GM23248 (cell line): ENCODE measurements around the gene ARL16. TPM values are rescaled to one million over a fixed set of nuclear protein-coding genes. Genes with fewer than 3 reads are reported as not detected.
A peak's percentile ranks its signal among the peaks of the same experiment; 100 is the strongest.

Experiments
- DNase-seq: peaks from one replicate; pipeline ENCODE4 v3.0.0-alpha.2; 2015
- H2AFZ ChIP-seq: fragments of 200-600 bp; sonication (generic); 2 replicates; pipeline ENCODE4 v1.6.1; 2016; ENCODE audit warnings: antibody characterized with exemption
- H3F3A ChIP-seq: fragments of 200-600 bp; sonication (generic); 2 replicates; pipeline ENCODE4 v1.6.1; 2016; ENCODE audit warnings: mild to moderate bottlenecking, antibody characterized with exemption, mixed run types; ENCODE audit not compliant: insufficient read depth
- H3K27ac ChIP-seq: fragments of 200-600 bp; sonication (generic); 2 replicates; pipeline ENCODE4 v1.5.1; 2016; ENCODE audit warnings: mild to moderate bottlenecking
- H3K27me3 ChIP-seq: fragments of 200-600 bp; sonication (generic); replicated peaks from 2 replicates; pipeline ENCODE4 v1.6.1; 2016; ENCODE audit warnings: mild to moderate bottlenecking; ENCODE audit not compliant: insufficient read depth
- H3K36me3 ChIP-seq: fragments of 200-600 bp; sonication (generic); 2 replicates; pipeline ENCODE4 v1.6.1; 2016; ENCODE audit warnings: low read depth, mild to moderate bottlenecking
- H3K4me1 ChIP-seq: fragments of 200-600 bp; sonication (generic); 2 replicates; pipeline ENCODE4 v1.6.1; 2016; ENCODE audit warnings: mild to moderate bottlenecking; ENCODE audit not compliant: insufficient read depth
- H3K4me2 ChIP-seq: fragments of 200-600 bp; sonication (generic); one replicate; pipeline ENCODE4 v1.6.1; 2016; ENCODE audit warnings: mild to moderate bottlenecking; ENCODE audit not compliant: unreplicated experiment
- H3K4me3 ChIP-seq: fragments of 200-600 bp; sonication (generic); 2 replicates; pipeline ENCODE4 v1.5.1; 2016; ENCODE audit warnings: mild to moderate bottlenecking
- H3K79me2 ChIP-seq: fragments of 200-600 bp; sonication (generic); 2 replicates; pipeline ENCODE4 v1.6.1; 2016; ENCODE audit warnings: mild to moderate bottlenecking; ENCODE audit not compliant: insufficient read depth
- H3K9ac ChIP-seq: fragments of 200-600 bp; sonication (generic); 2 replicates; pipeline ENCODE4 v1.6.1; 2016; ENCODE audit warnings: mild to moderate bottlenecking
- H3K9me2 ChIP-seq: fragments of 200-600 bp; sonication (generic); 2 replicates; pipeline ENCODE4 v1.6.1; 2016; ENCODE audit warnings: mixed run types, mild to moderate bottlenecking, moderate library complexity; ENCODE audit not compliant: insufficient read depth
- H3K9me3 ChIP-seq: fragments of 200-600 bp; sonication (generic); one replicate; pipeline ENCODE4 v1.6.1; 2017; ENCODE audit warnings: low read depth
- H4K20me1 ChIP-seq: fragments of 200-600 bp; sonication (generic); 2 replicates; pipeline ENCODE4 v1.6.0; 2016; ENCODE audit not compliant: insufficient read depth
- EZH2 ChIP-seq: fragments of 200-600 bp; sonication (generic); IDR thresholded peaks from 2 replicates; pipeline ENCODE4 v1.6.1; 2018; ENCODE audit warnings: antibody characterized with exemption, mild to moderate bottlenecking; ENCODE audit not compliant: insufficient read depth, poor library complexity, severe bottlenecking
- EZH2phosphoT487 ChIP-seq: fragments of 200-600 bp; sonication (generic); IDR thresholded peaks from 2 replicates; pipeline ENCODE4 v1.6.1; 2018; ENCODE audit warnings: antibody characterized with exemption, moderate library complexity, mild to moderate bottlenecking, low read depth; ENCODE audit not compliant: insufficient read depth
- WGBS, 2 experiments: methylation state at CpG; one replicate each; pipeline ENCODE4 v1.1.6; 2015 to 2017; ENCODE audit warnings: low lambda C conversion rate in 2 of 2, low coverage in 1 of 2; ENCODE audit errors: missing lambda C conversion rate in 2 of 2; 5-methylcytosine and 5-hydroxymethylcytosine counted together
- in situ Hi-C: fragments of 300-500 bp; cut with MboI; formaldehyde crosslinking; loops from 2 replicates; pipeline ENCODE4 v1.15.0; 2020
- polyA plus RNA-seq: library from polyadenylated mRNA; unstranded; fragments of >200 nt; fragmentation: Nextera tagmentation; extraction: Ambion mirVana; gene quantifications from 2 replicates; pipeline ENCODE4 v1.2.1, GENCODE V29; 2016
- total RNA-seq: library from RNA; depleted of rRNA; stranded (reverse); fragments of >200 nt; shearing (Covaris generic); gene quantifications from 2 replicates; pipeline ENCODE4 v1.2.3, GENCODE V29; 2014

ARL16 gene
- total and polyA plus RNA-seq, 2 experiments from 2014 or later, result 45.6 to 70.8 TPM

DNA sequence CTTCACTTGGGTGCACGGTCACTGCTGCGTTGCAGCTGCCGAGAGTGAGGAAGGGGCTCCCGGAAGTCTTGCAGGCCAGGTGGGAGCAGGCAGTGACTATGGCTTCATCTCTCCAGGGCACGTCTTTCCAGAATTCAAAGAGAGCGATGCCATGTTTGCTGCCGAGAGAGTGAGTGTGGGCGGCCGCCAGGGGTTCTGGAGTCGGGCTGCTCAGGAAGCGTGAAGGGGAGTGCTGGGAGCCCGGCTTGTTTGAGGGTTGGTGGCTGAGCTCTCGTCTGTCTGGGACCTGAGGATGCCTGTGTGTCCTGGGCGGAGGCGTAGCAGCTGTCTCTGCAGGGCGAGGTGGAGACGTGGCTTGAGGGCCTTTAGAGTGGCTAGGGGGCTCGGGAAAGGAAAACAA is 6.5 kb upstream of the ARL16 start:
- H2AFZ ChIP-seq, result no peak overlapping the region
- H3K4me1 ChIP-seq, result peaks cover 8% of the 10 kb centered on the region
- H3K4me2 ChIP-seq, result no peak overlapping the region
- H3K9ac ChIP-seq, result no peak overlapping the region
- H3F3A ChIP-seq, result no peaks in the 10 kb centered on the region
- H3K36me3 ChIP-seq, result peaks cover 38% of the 10 kb centered on the region
- DNase-seq, result no peak
- 94 to 95% methylated on average over 18 of the region's 18 CpGs for WGBS, 2 experiments
- in situ Hi-C loops, result no loop called here
- no peaks in the 10 kb centered on the region for H3K9me2 ChIP-seq
- H4K20me1 ChIP-seq, result peaks cover 6% of the 10 kb centered on the region; the same call in 1 of the 2 replicates
- peaks cover 99% of the 10 kb centered on the region for H3K79me2 ChIP-seq
- no peak for TF ChIP-seq EZH2phosphoT487
- TF ChIP-seq EZH2, result no peak
- H3K27me3 ChIP-seq, result no peaks in the 10 kb centered on the region
- H3K9me3 ChIP-seq, result no peaks in the 10 kb centered on the region
- H3K4me3 ChIP-seq, result no peak overlapping the region
- H3K27ac ChIP-seq, result no peak overlapping the region

DNA sequence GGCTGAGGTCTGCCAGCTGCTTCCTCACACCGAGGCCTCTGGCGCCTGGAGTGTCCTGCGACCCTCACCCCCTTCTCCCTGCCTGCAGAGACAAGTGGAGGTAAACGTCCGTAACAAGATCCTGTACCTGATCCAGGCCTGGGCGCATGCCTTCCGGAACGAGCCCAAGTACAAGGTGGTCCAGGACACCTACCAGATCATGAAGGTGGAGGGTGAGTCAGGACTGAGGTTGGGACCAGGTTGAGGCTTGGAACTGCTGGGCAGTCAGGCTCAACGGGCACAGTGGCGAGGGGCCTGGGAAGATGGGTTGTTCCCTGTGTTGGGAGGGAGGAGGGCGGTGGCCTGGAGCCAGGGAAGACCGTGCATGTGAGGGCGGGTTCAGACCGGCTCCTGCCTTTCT is 5.0 kb upstream of the ARL16 start:
- Histone ChIP-seq H3K36me3 (peaks cover 38% of the 10 kb centered on the region), H3K4me3 (no peak overlapping the region), H3K27ac (no peak overlapping the region), H3K9me2 (no peaks in the 10 kb centered on the region), H3K9me3 (no peaks in the 10 kb centered on the region), H3K9ac (no peak overlapping the region), H3F3A (peaks cover 7% of the 10 kb centered on the region), H3K4me1 (peaks cover 14% of the 10 kb centered on the region), H3K4me2 (no peak overlapping the region), H4K20me1 (peaks cover 6% of the 10 kb centered on the region; the same call in 1 of the 2 replicates), H3K27me3 (no peaks in the 10 kb centered on the region), H3K79me2 (peaks cover 93% of the 10 kb centered on the region), H2AFZ (no peak overlapping the region)
- no peak for DNase-seq
- TF ChIP-seq EZH2 (no peak), EZH2phosphoT487 (no peak)
- in situ Hi-C loops, result no loop called here
- WGBS, 2 experiments, result 89 to 90% methylated on average over 12 to 14 of the region's 14 CpGs

DNA sequence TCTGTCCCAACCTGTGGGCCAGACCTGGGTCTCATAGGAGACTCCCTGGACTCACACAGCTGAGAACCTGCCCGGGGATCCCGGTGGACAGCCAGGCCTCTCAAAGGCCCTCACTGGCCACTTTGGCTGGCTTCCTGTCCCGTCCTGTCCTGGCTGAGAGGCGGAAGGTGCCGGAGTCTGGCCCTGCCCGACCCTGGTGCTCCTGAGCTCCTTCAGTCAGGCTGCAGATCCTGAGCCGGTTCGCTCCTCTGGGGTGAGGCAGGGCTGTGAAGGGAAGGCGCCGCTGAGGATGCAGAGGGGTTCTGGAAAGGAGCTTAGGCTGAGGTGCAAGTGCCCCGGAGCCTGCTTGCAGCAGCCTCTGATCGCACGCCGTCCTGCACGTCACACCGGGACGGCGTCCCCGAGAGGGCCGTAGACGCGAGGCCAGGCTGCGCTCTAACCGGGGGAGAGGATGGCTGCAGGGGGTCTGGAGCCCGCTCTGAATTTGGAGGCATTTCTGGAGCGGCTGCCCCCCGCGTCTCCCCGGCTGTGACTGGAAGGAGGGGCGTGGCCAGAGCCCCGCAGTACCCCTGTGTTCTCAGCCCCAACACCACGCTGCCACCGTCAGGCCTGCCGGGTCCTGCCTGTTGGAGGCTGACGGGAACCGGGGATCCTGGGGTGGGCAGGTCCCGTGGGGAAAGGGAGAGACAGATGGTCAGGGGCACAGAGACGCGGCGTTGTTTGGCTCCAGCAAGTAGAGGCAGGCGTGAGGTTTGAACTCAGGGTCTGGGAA is 4.4 kb upstream of the ARL16 start:
- no peak for TF ChIP-seq EZH2
- no peak for TF ChIP-seq EZH2phosphoT487
- peaks cover 14% of the 10 kb centered on the region for H3K4me1 ChIP-seq
- no peaks in the 10 kb centered on the region for H3K9me2 ChIP-seq
- H3K27ac ChIP-seq, result no peak overlapping the region
- in situ Hi-C loops, result no loop called here
- H3K27me3 ChIP-seq, result no peaks in the 10 kb centered on the region
- H3K4me3 ChIP-seq, result no peak overlapping the region
- H4K20me1 ChIP-seq, result peaks cover 6% of the 10 kb centered on the region; the same call in 1 of the 2 replicates
- H3K9me3 ChIP-seq, result no peaks in the 10 kb centered on the region
- no peak for DNase-seq
- peaks cover 38% of the 10 kb centered on the region for H3K36me3 ChIP-seq
- no peak overlapping the region for H3K4me2 ChIP-seq
- peaks cover 92% of the 10 kb centered on the region for H3K79me2 ChIP-seq
- H3F3A ChIP-seq, result peaks cover 7% of the 10 kb centered on the region
- 94% methylated on average over 38 to 41 of the region's 41 CpGs for WGBS, 2 experiments
- no peak overlapping the region for H2AFZ ChIP-seq
- H3K9ac ChIP-seq, result no peak overlapping the region

DNA sequence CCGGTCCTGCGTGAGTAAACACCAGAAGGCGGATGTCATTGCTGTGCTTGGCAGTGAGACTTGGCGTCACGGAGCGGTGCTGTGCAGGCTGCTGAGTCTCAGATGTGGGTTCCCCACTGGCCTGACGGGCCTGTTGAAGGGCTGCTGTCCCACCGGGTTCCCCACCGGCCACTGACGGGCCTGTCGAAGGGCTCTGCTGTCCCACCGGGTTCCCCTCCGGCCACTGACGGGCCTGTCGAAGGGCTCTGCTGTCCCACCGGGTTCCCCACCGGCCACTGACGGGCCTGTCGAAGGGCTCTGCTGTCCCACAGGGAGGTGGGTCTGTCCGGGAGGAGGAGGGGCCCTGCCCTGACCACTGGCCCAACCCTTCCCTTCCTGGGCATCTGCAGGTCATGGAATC is 3.0 kb upstream of the ARL16 start:
- H4K20me1 ChIP-seq, result peaks cover 6% of the 10 kb centered on the region; the same call in 1 of the 2 replicates
- no peak for TF ChIP-seq EZH2phosphoT487
- TF ChIP-seq EZH2, result no peak
- no peak overlapping the region for H3K4me3 ChIP-seq
- DNase-seq, result no peak
- 0 out of 2 replicates have a peak overlapping the region, but pooled peaks have one; percentile 93 for H3K9ac ChIP-seq
- in situ Hi-C loops, result no loop called here
- no peak overlapping the region for H3K27ac ChIP-seq
- peaks cover 23% of the 10 kb centered on the region for H3K4me1 ChIP-seq
- peaks cover 92% of the 10 kb centered on the region for H3K79me2 ChIP-seq
- peaks cover 30% of the 10 kb centered on the region for H3K36me3 ChIP-seq
- peaks cover 7% of the 10 kb centered on the region for H3F3A ChIP-seq
- H3K4me2 ChIP-seq, result no peak overlapping the region
- H3K9me3 ChIP-seq, result no peaks in the 10 kb centered on the region
- no peaks in the 10 kb centered on the region for H3K9me2 ChIP-seq
- no peak overlapping the region for H2AFZ ChIP-seq
- WGBS, 2 experiments, result 91 to 94% methylated on average over 17 to 20 of the region's 20 CpGs
- H3K27me3 ChIP-seq, result no peaks in the 10 kb centered on the region
